Natural killer cell treated with Interleukin-12 subunit alpha and Interleukin-12 subunit beta and Interleukin-15 and Interleukin-18, amount 100 ng/mL, for 72 hours (primary cell): ENCODE measurements around the gene ITCH. TPM values are rescaled to one million over a fixed set of nuclear protein-coding genes. Genes with fewer than 3 reads are reported as not detected.
A peak's percentile ranks its signal among the peaks of the same experiment; 100 is the strongest.
"Not testable (repeated sequence)": the region's sequence is repeated elsewhere in the genome, so short reads cannot be mapped to it uniquely, and the experiment has no call there.

ENCODE experiments used
- ATAC-seq, 2 donors: fragments of 150-1000 bp; cut with Tn5 transposase in 1 of 2; sonication (Bioruptor Pico), chemical (Tn5 transposase) in 1 of 2; 2 replicates each; pipeline ENCODE4 v1.10.0; 2021
- DNase-seq: peaks from one replicate; pipeline ENCODE4 v3.0.0; 2022; ENCODE audit warnings: low spot score
- H3K27ac Mint-ChIP-seq, 2 donors: 1 replicate in 1 of 2; 2 replicates in 1 of 2; pipeline ENCODE4 v1.8.0; 2022; ENCODE audit warnings: mixed read lengths in 2 of 2, mild to moderate bottlenecking in 1 of 2, moderate library complexity in 1 of 2
- H3K27me3 Mint-ChIP-seq, 2 donors: 1 replicate in 1 of 2; 2 replicates in 1 of 2; pipeline ENCODE4 v1.8.0; 2022; ENCODE audit warnings: mixed read lengths in 2 of 2
- H3K36me3 Mint-ChIP-seq: one replicate; pipeline ENCODE4 v1.8.0; 2022; ENCODE audit warnings: mixed read lengths
- H3K4me1 Mint-ChIP-seq, 2 donors: 1 replicate in 1 of 2; 2 replicates in 1 of 2; pipeline ENCODE4 v1.8.0; 2022; ENCODE audit warnings: low read depth in 2 of 2, mixed read lengths in 2 of 2, mild to moderate bottlenecking in 1 of 2
- H3K4me3 Mint-ChIP-seq: one replicate; pipeline ENCODE4 v1.8.0; 2022; ENCODE audit warnings: mixed read lengths
- H3K9me3 Mint-ChIP-seq: 2 replicates; pipeline ENCODE4 v1.8.0; 2022; ENCODE audit warnings: mixed read lengths
- total RNA-seq, 2 donors: library from RNA; stranded (reverse); gene quantifications; one replicate each; pipeline ENCODE4 v1.2.3, GENCODE V29; 2022

Gene ITCH
- total RNA-seq, 2 donors from 2014 or later: 79.5 to 83.6 TPM

- ATAC-seq: no peak
- Mint-ChIP-seq H3K27ac (peak overlapping the region; percentile 68 to 78), H3K27me3 (no peaks in the 10 kb centered on the region), H3K36me3 (peaks cover 31% of the 10 kb centered on the region), H3K4me3 (peak overlapping the region; percentile 1), H3K9me3 (no peaks in the 10 kb centered on the region), H3K4me1 (peaks cover 32 to 34% of the 10 kb centered on the region in 2 donors)
- no peak for DNase-seq
Measured at GRCh38 chr20:34448517-34448916, 85.4 kb downstream of the ITCH start.

GRCh38 chr20:34449674-34450592, 86.9 kb downstream of the ITCH start:
- Mint-ChIP-seq H3K4me3 (peak overlapping the region; percentile 45), H3K27me3 (no peaks in the 10 kb centered on the region), H3K27ac (peak overlapping the region; percentile 68 to 78), H3K9me3 (no peaks in the 10 kb centered on the region), H3K36me3 (peaks cover 31% of the 10 kb centered on the region), H3K4me1 (peaks cover 32 to 34% of the 10 kb centered on the region in 2 donors)
- ATAC-seq (peak; percentile 28 to 72), DNase-seq (no peak)

- Mint-ChIP-seq H3K9me3 (no peaks in the 10 kb centered on the region), H3K4me1 (peaks cover 23 to 28% of the 10 kb centered on the region in 2 donors), H3K4me3 (no peak overlapping the region), H3K27ac (peak overlapping the region in 1 of 2 donors; percentile 40), H3K27me3 (no peaks in the 10 kb centered on the region), H3K36me3 (peaks cover 17% of the 10 kb centered on the region)
- ATAC-seq: no peak
- DNase-seq: no peak
Measured at GRCh38 chr20:34452281-34452982, 89.4 kb downstream of the ITCH start.

GRCh38 chr20:34458631-34459030, 95.6 kb downstream of the ITCH start:
- H3K36me3 Mint-ChIP-seq: peaks cover 3% of the 10 kb centered on the region
- no peak overlapping the region for H3K27ac Mint-ChIP-seq
- no peak for ATAC-seq

GRCh38 chr20:34459209-34459897, 96.3 kb downstream of the ITCH start:
- no peak for ATAC-seq
- no peak overlapping the region for H3K4me3 Mint-ChIP-seq

More at GRCh38 chr20:34458631-34459030, 95.6 kb downstream of the ITCH start:
- DNase-seq: no peak
- no peak overlapping the region for H3K4me3 Mint-ChIP-seq
- no peaks in the 10 kb centered on the region for H3K9me3 Mint-ChIP-seq
- peaks cover 4 to 5% of the 10 kb centered on the region in 2 donors for H3K4me1 Mint-ChIP-seq
- no peaks in the 10 kb centered on the region for H3K27me3 Mint-ChIP-seq

GRCh38 chr20:34461779-34462087, 98.7 kb downstream of the ITCH start:
- no peaks in the 10 kb centered on the region for H3K9me3 Mint-ChIP-seq
- ATAC-seq: no peak
- peaks cover 14 to 19% of the 10 kb centered on the region in 2 donors for H3K4me1 Mint-ChIP-seq
- no peak overlapping the region for H3K4me3 Mint-ChIP-seq
- no peaks in the 10 kb centered on the region for H3K27me3 Mint-ChIP-seq
- peak overlapping the region in 1 of 2 donors; percentile 3 for H3K27ac Mint-ChIP-seq
- DNase-seq: no peak
- H3K36me3 Mint-ChIP-seq: peaks cover 15% of the 10 kb centered on the region

More at GRCh38 chr20:34459209-34459897, 96.3 kb downstream of the ITCH start:
- no peak for DNase-seq
- Mint-ChIP-seq H3K27ac (no peak overlapping the region), H3K4me1 (peaks cover 5 to 6% of the 10 kb centered on the region in 2 donors), H3K36me3 (peaks cover 6% of the 10 kb centered on the region), H3K27me3 (no peaks in the 10 kb centered on the region), H3K9me3 (no peaks in the 10 kb centered on the region)

- Mint-ChIP-seq H3K9me3 (no peaks in the 10 kb centered on the region), H3K36me3 (peaks cover 9% of the 10 kb centered on the region), H3K27me3 (no peaks in the 10 kb centered on the region), H3K4me1 (peaks cover 15 to 16% of the 10 kb centered on the region in 2 donors), H3K27ac (peak overlapping the region in 1 of 2 donors; percentile 67), H3K4me3 (no peak overlapping the region)
- DNase-seq (no peak), ATAC-seq (no peak)
Measured at GRCh38 chr20:34468951-34469350, 105.9 kb downstream of the ITCH start.

- ATAC-seq (no peak), DNase-seq (no peak)
- H3K27ac Mint-ChIP-seq: no peak overlapping the region
- H3K36me3 Mint-ChIP-seq: no peaks in the 10 kb centered on the region
- H3K27me3 Mint-ChIP-seq: no peaks in the 10 kb centered on the region
- H3K9me3 Mint-ChIP-seq: no peaks in the 10 kb centered on the region
- peaks cover 9 to 20% of the 10 kb centered on the region in 2 donors for H3K4me1 Mint-ChIP-seq
- H3K4me3 Mint-ChIP-seq: no peak overlapping the region
Measured at GRCh38 chr20:34472246-34472925, 109.3 kb downstream of the ITCH start.

GRCh38 chr20:34473262-34473883, 110.3 kb downstream of the ITCH start:
- H3K9me3 Mint-ChIP-seq: no peaks in the 10 kb centered on the region
- no peak overlapping the region for H3K27ac Mint-ChIP-seq
- ATAC-seq (peak in 1 of 2 donors; percentile 56), DNase-seq (no peak)
- peaks cover 9 to 20% of the 10 kb centered on the region in 2 donors for H3K4me1 Mint-ChIP-seq
- H3K27me3 Mint-ChIP-seq: no peaks in the 10 kb centered on the region
- no peaks in the 10 kb centered on the region for H3K36me3 Mint-ChIP-seq
- no peak overlapping the region for H3K4me3 Mint-ChIP-seq

- Mint-ChIP-seq H3K27ac (peak overlapping the region; percentile 29 to 66), H3K9me3 (no peaks in the 10 kb centered on the region), H3K4me1 (peaks cover 9 to 20% of the 10 kb centered on the region in 2 donors), H3K4me3 (peak overlapping the region; percentile 9), H3K36me3 (no peaks in the 10 kb centered on the region), H3K27me3 (no peaks in the 10 kb centered on the region)
- ATAC-seq (peak; percentile 84 to 86), DNase-seq (peak; percentile 66)
Measured at GRCh38 chr20:34475979-34476736, 113.1 kb downstream of the ITCH start.

GRCh38 chr20:34479627-34480026, 116.6 kb downstream of the ITCH start:
- H3K4me1 Mint-ChIP-seq: peaks cover 16 to 23% of the 10 kb centered on the region in 2 donors
- no peak for ATAC-seq
- no peak overlapping the region for H3K27ac Mint-ChIP-seq
- DNase-seq: no peak
- H3K9me3 Mint-ChIP-seq: no peaks in the 10 kb centered on the region
- H3K4me3 Mint-ChIP-seq: no peak overlapping the region
- H3K36me3 Mint-ChIP-seq: peaks cover 9% of the 10 kb centered on the region
- no peaks in the 10 kb centered on the region for H3K27me3 Mint-ChIP-seq

GRCh38 chr20:34482154-34482553, 119.1 kb downstream of the ITCH start:
- not testable (repeated sequence) for ATAC-seq, H3K9me3 Mint-ChIP-seq
- peaks cover 6 to 13% of the 10 kb centered on the region in 2 donors for H3K4me1 Mint-ChIP-seq

More at GRCh38 chr20:34482154-34482553, 119.1 kb downstream of the ITCH start:
- not testable (repeated sequence) for H3K27ac Mint-ChIP-seq, H3K27me3 Mint-ChIP-seq, H3K4me3 Mint-ChIP-seq, DNase-seq
- peaks cover 16% of the 10 kb centered on the region for H3K36me3 Mint-ChIP-seq
